Measurements from ENCODE around the gene PDSS2. TPM values are rescaled to one million over a fixed set of nuclear protein-coding genes. Genes with fewer than 3 reads are reported as not detected.

Gene PDSS2
- total and polyA plus RNA-seq, 2 of the 4 experiments (the other 2 are of a cell fraction): 8.6 to 9.2 TPM

DNA sequence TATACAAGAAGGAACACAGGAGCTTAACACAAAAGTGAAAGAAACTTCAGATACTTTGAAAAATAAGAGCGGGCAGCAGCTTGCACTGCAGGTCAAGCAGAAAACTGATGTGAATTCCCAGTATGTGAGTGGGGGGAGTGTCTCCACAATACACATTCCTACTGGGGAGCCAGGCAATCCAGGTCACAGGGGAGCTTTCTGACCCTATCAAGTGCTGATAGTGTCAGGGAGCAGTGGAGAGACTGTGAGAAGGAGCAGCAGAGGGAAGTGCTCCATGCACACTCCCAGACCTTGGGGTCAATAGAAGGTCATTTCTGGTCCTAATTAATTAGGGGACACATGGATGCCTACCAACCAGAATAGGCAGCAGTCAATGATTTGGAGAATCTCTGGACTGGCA, 59.4 kb downstream of the PDSS2 start:
- POLR2A ChIA-PET (ENCODE audit: unreplicated experiment): no interaction called here
- WGBS, 2 experiments (ENCODE audit: extremely low coverage in 2 of 2, insufficient read length in 1 of 2): no CpG with 5 or more reads among the region's 1 CpG
- BruUV-seq (replicated peaks): no TSS peak

More for the DNA sequence above, 59.4 kb downstream of the PDSS2 start:
- Histone ChIP-seq H3K9me1 (ENCODE audit: insufficient read depth, low read length) (no peaks in the 10 kb centered on the region), H3K4me3 (ENCODE audit: insufficient read depth, low read depth, low read length) (no peak overlapping the region), H2AFZ (replicated peaks; ENCODE audit: low read length, poor library complexity) (no peak overlapping the region), H2BK15ac (ENCODE audit: low read depth, low read length) (no peak overlapping the region), H4K91ac (ENCODE audit: insufficient read depth, low read depth, low read length) (no peak overlapping the region), H3K56ac (ENCODE audit: extremely low read depth, insufficient read depth, low read length) (no peak overlapping the region), H3K4ac (ENCODE audit: low read depth, low read length) (no peak overlapping the region), H3K27ac (ENCODE audit: insufficient read depth, low read length) (no peak overlapping the region), H3K36me3 (ENCODE audit: control insufficient read depth, insufficient read depth, low read length) (no peaks in the 10 kb centered on the region), H3K4me1 (ENCODE audit: control insufficient read depth, insufficient read depth, low read length) (no peaks in the 10 kb centered on the region), H2BK5ac (ENCODE audit: low read depth, low read length, poor library complexity, severe bottlenecking) (no peak overlapping the region), H3K79me1 (ENCODE audit: low read depth in 1 of 2, low read length in 2 of 2) (peaks cover 14% of the 10 kb centered on the region in 2 experiments; a peak in 2 of 4 replicates), H4K8ac (ENCODE audit: low read depth in 2 of 2, low read length in 2 of 2) (no peak overlapping the region), H3K18ac (ENCODE audit: low read depth, low read length) (no peak overlapping the region), H3K27me3 (ENCODE audit: control insufficient read depth, insufficient read depth, low read length) (no peaks in the 10 kb centered on the region), H4K5ac (ENCODE audit: low read depth, low read length) (no peak overlapping the region), H3K23ac (ENCODE audit: low read depth, low read length) (no peak overlapping the region), H2BK20ac (ENCODE audit: low read depth, low read length) (no peak overlapping the region), H2AK9ac (replicated peaks; ENCODE audit: low read depth, low read length, poor library complexity) (no peak overlapping the region), H3K9me3 (ENCODE audit: control insufficient read depth, insufficient read depth, low read length) (no peaks in the 10 kb centered on the region; the same call in 1 of the 2 replicates), H3K9ac (ENCODE audit: low read depth, low read length) (no peak overlapping the region), H3K4me2 (ENCODE audit: low read depth, low read length) (no peak overlapping the region), H2BK120ac (ENCODE audit: low read depth, low read length) (no peak overlapping the region), H4K20me1 (ENCODE audit: insufficient read depth, low read length) (no peaks in the 10 kb centered on the region; the same call in 1 of the 2 replicates), H2AK5ac (ENCODE audit: low read depth, low read length) (no peak overlapping the region), H3K14ac (replicated peaks; ENCODE audit: low read depth, low read length) (no peak overlapping the region)
- dilution Hi-C loops (cut with HindIII; ENCODE audit: low sequenced_read_pairs, unreplicated experiment) (no loop called here), in situ Hi-C loops (cut with MboI; ENCODE audit: low sequenced_read_pairs) (no loop called here), intact Hi-C loops (cut with micrococcal nuclease) (no loop called here)
- TF ChIP-seq, protein P1, sequence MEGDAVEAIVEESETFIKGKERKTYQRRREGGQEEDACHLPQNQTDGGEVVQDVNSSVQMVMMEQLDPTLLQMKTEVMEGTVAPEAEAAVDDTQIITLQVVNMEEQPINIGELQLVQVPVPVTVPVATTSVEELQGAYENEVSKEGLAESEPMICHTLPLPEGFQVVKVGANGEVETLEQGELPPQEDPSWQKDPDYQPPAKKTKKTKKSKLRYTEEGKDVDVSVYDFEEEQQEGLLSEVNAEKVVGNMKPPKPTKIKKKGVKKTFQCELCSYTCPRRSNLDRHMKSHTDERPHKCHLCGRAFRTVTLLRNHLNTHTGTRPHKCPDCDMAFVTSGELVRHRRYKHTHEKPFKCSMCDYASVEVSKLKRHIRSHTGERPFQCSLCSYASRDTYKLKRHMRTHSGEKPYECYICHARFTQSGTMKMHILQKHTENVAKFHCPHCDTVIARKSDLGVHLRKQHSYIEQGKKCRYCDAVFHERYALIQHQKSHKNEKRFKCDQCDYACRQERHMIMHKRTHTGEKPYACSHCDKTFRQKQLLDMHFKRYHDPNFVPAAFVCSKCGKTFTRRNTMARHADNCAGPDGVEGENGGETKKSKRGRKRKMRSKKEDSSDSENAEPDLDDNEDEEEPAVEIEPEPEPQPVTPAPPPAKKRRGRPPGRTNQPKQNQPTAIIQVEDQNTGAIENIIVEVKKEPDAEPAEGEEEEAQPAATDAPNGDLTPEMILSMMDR (conservative IDR thresholded peaks at IDR 0.05; ENCODE audit: low read depth, low read length): no peak
- TF ChIP-seq MXI1 (IDR thresholded peaks at IDR 0.05; ENCODE audit: borderline replicate concordance, low read depth, low read length) (no peak), RCOR1 (IDR thresholded peaks at IDR 0.05; ENCODE audit: insufficient replicate concordance, low read length) (no peak)
- TF ChIP-seq, protein P2, sequence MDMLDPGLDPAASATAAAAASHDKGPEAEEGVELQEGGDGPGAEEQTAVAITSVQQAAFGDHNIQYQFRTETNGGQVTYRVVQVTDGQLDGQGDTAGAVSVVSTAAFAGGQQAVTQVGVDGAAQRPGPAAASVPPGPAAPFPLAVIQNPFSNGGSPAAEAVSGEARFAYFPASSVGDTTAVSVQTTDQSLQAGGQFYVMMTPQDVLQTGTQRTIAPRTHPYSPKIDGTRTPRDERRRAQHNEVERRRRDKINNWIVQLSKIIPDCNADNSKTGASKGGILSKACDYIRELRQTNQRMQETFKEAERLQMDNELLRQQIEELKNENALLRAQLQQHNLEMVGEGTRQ (IDR thresholded peaks at IDR 0.05; ENCODE audit: low read depth, low read length): no peak
- ATAC-seq (ENCODE audit: low read depth) (no peak), DNase-seq (no peak)
- CTCF ChIA-PET: interaction anchor here (0.7 kb wide), 1 partner anchor 27 kb away, joined by 3 read pairs; no protein-coding TSS in a partner anchor

Measured in IMR-90 (cell line).